Measurements from ENCODE around the gene CTNNA2. TPM values are rescaled to one million over a fixed set of nuclear protein-coding genes. Genes with fewer than 3 reads are reported as not detected.

Gene CTNNA2
- polyA plus RNA-seq, 1 of the 3 experiments (the other 2 are of a cell fraction), result 0.30 TPM

DNA sequence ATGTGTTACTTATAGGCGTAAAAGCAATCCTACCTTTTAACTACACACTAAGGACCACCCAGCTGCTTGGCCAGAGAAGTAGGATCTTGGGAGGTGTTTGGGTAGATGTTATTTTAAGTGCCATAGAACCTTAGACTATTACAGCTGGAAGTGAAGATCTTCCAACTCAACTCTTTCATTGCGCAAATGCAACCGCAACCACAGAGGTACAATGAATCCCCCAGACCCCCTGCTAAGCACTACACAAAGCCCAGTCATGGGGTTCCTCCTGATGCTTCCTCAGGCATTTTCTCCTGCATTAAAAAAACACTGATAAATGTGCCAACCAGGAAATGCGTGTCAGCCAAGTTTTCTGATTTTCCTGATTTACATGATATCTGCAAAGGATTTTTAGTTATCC, 545.7 kb downstream of the CTNNA2 start:
- Histone ChIP-seq H3K27ac (ENCODE audit: low read depth in 2 of 2, low read length in 1 of 2) (no peak overlapping the region), H4K20me1 (ENCODE audit: insufficient read depth) (no peaks in the 10 kb centered on the region), H3K9ac (no peak overlapping the region), H3K36me3 (replicated peaks in 1 of 2; ENCODE audit: control insufficient read depth in 1 of 2, insufficient read depth in 2 of 2, low read length in 1 of 2) (no peaks in the 10 kb centered on the region), H3K79me2 (ENCODE audit: insufficient read depth) (no peaks in the 10 kb centered on the region), H2AFZ (ENCODE audit: low read depth) (no peak overlapping the region), H3K27me3 (ENCODE audit: insufficient read depth) (no peaks in the 10 kb centered on the region; the same call in 1 of the 2 replicates), H3K9me2 (no peaks in the 10 kb centered on the region), H3F3A (replicated peaks; ENCODE audit: insufficient read depth) (no peaks in the 10 kb centered on the region), H3K9me3 (no peaks in the 10 kb centered on the region), H3K4me1 (ENCODE audit: control insufficient read depth in 1 of 2, insufficient read depth in 2 of 2, low read depth in 1 of 2, low read length in 1 of 2) (peaks cover 0 to 12% of the 10 kb centered on the region in 2 experiments; a peak in 3 of 4 replicates), H3K4me3 (ENCODE audit: low read depth in 2 of 2, low read length in 1 of 2) (no peak overlapping the region), H3K4me2 (no peak overlapping the region)
- no peak for DNase-seq
- ChIA-PET POLR2A (no interaction called here), CTCF (interaction anchor here (1.3 to 2.6 kb wide), 2 partner anchors 14 to 180 kb away, joined by 5 to 15 read pairs; no protein-coding TSS in a partner anchor)
- 70% methylated on average over 4 of the region's 4 CpGs for WGBS (ENCODE audit: low lambda C conversion rate)
- no peak for TF ChIP-seq POLR2AphosphoS5 (IDR thresholded peaks at IDR 0.05; ENCODE audit: low read depth, low read length)
- TF ChIP-seq MEF2A (IDR thresholded peaks at IDR 0.05; ENCODE audit: borderline replicate concordance, low read depth), result no peak
- TF ChIP-seq EZH2phosphoT487 (IDR thresholded peaks at IDR 0.05; ENCODE audit: borderline replicate concordance, low read depth), result no peak
- no peak for TF ChIP-seq CHD2 (IDR thresholded peaks at IDR 0.05; ENCODE audit: low read length, partially characterized antibody)
- no peak for TF ChIP-seq SIN3A (IDR thresholded peaks at IDR 0.05; ENCODE audit: borderline replicate concordance, low read depth, low read length)
- TF ChIP-seq PBX3 (IDR thresholded peaks at IDR 0.05), result no peak
- TF ChIP-seq GATA2 (CRISPR knock-in tag; IDR thresholded peaks at IDR 0.05), result no peak
- TF ChIP-seq, protein P1, sequence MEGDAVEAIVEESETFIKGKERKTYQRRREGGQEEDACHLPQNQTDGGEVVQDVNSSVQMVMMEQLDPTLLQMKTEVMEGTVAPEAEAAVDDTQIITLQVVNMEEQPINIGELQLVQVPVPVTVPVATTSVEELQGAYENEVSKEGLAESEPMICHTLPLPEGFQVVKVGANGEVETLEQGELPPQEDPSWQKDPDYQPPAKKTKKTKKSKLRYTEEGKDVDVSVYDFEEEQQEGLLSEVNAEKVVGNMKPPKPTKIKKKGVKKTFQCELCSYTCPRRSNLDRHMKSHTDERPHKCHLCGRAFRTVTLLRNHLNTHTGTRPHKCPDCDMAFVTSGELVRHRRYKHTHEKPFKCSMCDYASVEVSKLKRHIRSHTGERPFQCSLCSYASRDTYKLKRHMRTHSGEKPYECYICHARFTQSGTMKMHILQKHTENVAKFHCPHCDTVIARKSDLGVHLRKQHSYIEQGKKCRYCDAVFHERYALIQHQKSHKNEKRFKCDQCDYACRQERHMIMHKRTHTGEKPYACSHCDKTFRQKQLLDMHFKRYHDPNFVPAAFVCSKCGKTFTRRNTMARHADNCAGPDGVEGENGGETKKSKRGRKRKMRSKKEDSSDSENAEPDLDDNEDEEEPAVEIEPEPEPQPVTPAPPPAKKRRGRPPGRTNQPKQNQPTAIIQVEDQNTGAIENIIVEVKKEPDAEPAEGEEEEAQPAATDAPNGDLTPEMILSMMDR (IDR thresholded peaks at IDR 0.05), result no peak
- TF ChIP-seq RCOR1 (IDR thresholded peaks at IDR 0.05; ENCODE audit: low read length), result no peak
- TF ChIP-seq RAD21 (IDR thresholded peaks at IDR 0.05; ENCODE audit: low read length), result no peak
- TF ChIP-seq, protein P2, sequence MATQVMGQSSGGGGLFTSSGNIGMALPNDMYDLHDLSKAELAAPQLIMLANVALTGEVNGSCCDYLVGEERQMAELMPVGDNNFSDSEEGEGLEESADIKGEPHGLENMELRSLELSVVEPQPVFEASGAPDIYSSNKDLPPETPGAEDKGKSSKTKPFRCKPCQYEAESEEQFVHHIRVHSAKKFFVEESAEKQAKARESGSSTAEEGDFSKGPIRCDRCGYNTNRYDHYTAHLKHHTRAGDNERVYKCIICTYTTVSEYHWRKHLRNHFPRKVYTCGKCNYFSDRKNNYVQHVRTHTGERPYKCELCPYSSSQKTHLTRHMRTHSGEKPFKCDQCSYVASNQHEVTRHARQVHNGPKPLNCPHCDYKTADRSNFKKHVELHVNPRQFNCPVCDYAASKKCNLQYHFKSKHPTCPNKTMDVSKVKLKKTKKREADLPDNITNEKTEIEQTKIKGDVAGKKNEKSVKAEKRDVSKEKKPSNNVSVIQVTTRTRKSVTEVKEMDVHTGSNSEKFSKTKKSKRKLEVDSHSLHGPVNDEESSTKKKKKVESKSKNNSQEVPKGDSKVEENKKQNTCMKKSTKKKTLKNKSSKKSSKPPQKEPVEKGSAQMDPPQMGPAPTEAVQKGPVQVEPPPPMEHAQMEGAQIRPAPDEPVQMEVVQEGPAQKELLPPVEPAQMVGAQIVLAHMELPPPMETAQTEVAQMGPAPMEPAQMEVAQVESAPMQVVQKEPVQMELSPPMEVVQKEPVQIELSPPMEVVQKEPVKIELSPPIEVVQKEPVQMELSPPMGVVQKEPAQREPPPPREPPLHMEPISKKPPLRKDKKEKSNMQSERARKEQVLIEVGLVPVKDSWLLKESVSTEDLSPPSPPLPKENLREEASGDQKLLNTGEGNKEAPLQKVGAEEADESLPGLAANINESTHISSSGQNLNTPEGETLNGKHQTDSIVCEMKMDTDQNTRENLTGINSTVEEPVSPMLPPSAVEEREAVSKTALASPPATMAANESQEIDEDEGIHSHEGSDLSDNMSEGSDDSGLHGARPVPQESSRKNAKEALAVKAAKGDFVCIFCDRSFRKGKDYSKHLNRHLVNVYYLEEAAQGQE (IDR thresholded peaks at IDR 0.05; ENCODE audit: low read depth, low read length), result no peak
- no peak for TF ChIP-seq SMC3 (IDR thresholded peaks at IDR 0.05; ENCODE audit: low read depth, low read length)
- no peak for TF ChIP-seq FOSL2 (IDR thresholded peaks at IDR 0.05; ENCODE audit: borderline replicate concordance, low read depth)
- no peak for TF ChIP-seq USF2 (IDR thresholded peaks at IDR 0.05; ENCODE audit: borderline replicate concordance, low read depth, low read length)

Data from SK-N-SH (cell line).